ENCODE results near the gene CDH13.

GRCh38 chr16:83552228-83552627 is 925.5 kb downstream of the CDH13 start:
- TF ChIP-seq CTCF (conservative IDR thresholded peaks at IDR 0.05; ENCODE audit: low read length) (no peak), EZH2phosphoT487 (IDR thresholded peaks at IDR 0.05; ENCODE audit: borderline replicate concordance, low read depth, low read length) (no peak)

Data from OCI-LY7 (cell line).